H1 (cell line): ENCODE results near the gene HFM1. TPM values are rescaled to one million over a fixed set of nuclear protein-coding genes. Genes with fewer than 3 reads are reported as not detected.

ENCODE experiments used
- CTCF ChIA-PET: fragments of 300-600 bp; sonication (Branson Sonifier 250); formaldehyde crosslinking; loops from one replicate; lab custom pipeline; 2021; ENCODE audit not compliant: partially characterized antibody; lab: Charles Lee
- POLR2A ChIA-PET: fragments of 300-600 bp; sonication (Branson Sonifier 250); formaldehyde crosslinking; loops from one replicate; lab custom pipeline; 2021; ENCODE audit warnings: inconsistent platforms; ENCODE audit not compliant: partially characterized antibody; lab: Charles Lee
- DNase-seq, 2 experiments: peaks; one replicate each; pipeline versions ENCODE4 v3.0.0 to v3.0.0-alpha.2; 2010 to 2022; ENCODE audit warnings: low spot score in 2 of 2, low read depth in 1 of 2, mixed read lengths in 1 of 2
- FAIRE-seq: peaks from 2 replicates; lab custom pipeline; 2011; peaks lifted over from hg19 to GRCh38; lab: Jason Lieb, UNC
- H2AFZ ChIP-seq: 2 replicates; pipeline ENCODE4 v1.8.1; 2012; ENCODE audit warnings: low read length, inconsistent platforms
- H2AK5ac ChIP-seq: 2 replicates; pipeline ENCODE4 v1.6.1; 2013; ENCODE audit warnings: low read depth, low read length
- H2BK120ac ChIP-seq: replicated peaks from 2 replicates; pipeline ENCODE3; 2013; ENCODE audit warnings: low read depth, low read length, inconsistent platforms
- H2BK12ac ChIP-seq: 2 replicates; pipeline ENCODE4 v1.6.1; 2013; ENCODE audit warnings: low read depth, low read length
- H2BK15ac ChIP-seq: 2 replicates; pipeline ENCODE4 v1.6.1; 2013; ENCODE audit warnings: low read length
- H2BK20ac ChIP-seq: 2 replicates; pipeline ENCODE4 v1.6.1; 2013; ENCODE audit warnings: low read length
- H2BK5ac ChIP-seq: 2 replicates; pipeline ENCODE4 v1.6.1; 2013; ENCODE audit warnings: low read depth, low read length
- H3K14ac ChIP-seq: 2 replicates; pipeline ENCODE4 v1.6.1; 2013; ENCODE audit warnings: inconsistent platforms; ENCODE audit not compliant: insufficient read length
- H3K18ac ChIP-seq: 2 replicates; pipeline ENCODE4 v1.6.1; 2013; ENCODE audit warnings: low read length; ENCODE audit errors: extremely low read depth
- H3K23ac ChIP-seq: 2 replicates; pipeline ENCODE4 v1.6.1; 2013; ENCODE audit warnings: inconsistent platforms; ENCODE audit not compliant: insufficient read length
- H3K23me2 ChIP-seq: 2 replicates; pipeline ENCODE4 v1.6.1; 2013; ENCODE audit warnings: low read depth, low read length
- H3K27ac ChIP-seq: 2 replicates; pipeline ENCODE4 v1.6.1; 2011; ENCODE audit warnings: low read depth, low read length, inconsistent platforms
- H3K27me3 ChIP-seq, 4 experiments: replicated peaks in 1 of 4; 1 replicate in 1 of 4; 2 replicates in 3 of 4; pipeline versions ENCODE4 v1.6.1 to v1.8.1; 2011 to 2013; ENCODE audit warnings: low read length in 3 of 4, mild to moderate bottlenecking in 3 of 4, inconsistent platforms in 2 of 4, mixed read lengths in 2 of 4, moderate library complexity in 1 of 4; ENCODE audit not compliant: control insufficient read depth in 3 of 4, insufficient read depth in 3 of 4; ENCODE audit errors: extremely low read depth in 1 of 4
- H3K36me3 ChIP-seq, 4 experiments: 2 replicates each; pipeline versions ENCODE4 v1.6.1 to v1.8.1; 2011 to 2013; ENCODE audit warnings: mild to moderate bottlenecking in 4 of 4, low read length in 3 of 4, moderate library complexity in 2 of 4, control low read depth in 1 of 4, inconsistent platforms in 1 of 4; ENCODE audit not compliant: insufficient read depth in 4 of 4, control insufficient read depth in 2 of 4
- H3K4ac ChIP-seq: replicated peaks from 2 replicates; pipeline ENCODE3; 2013; ENCODE audit warnings: low read length, low read depth, mixed read lengths, inconsistent platforms; ENCODE audit not compliant: insufficient read length
- H3K4me1 ChIP-seq, 4 experiments: replicated peaks in 1 of 4; 1 replicate in 1 of 4; 2 replicates in 3 of 4; pipeline versions ENCODE4 v1.6.1 to v1.8.1; 2011 to 2013; ENCODE audit warnings: low read length in 3 of 4, inconsistent platforms in 2 of 4, mixed read lengths in 1 of 4; ENCODE audit not compliant: insufficient read depth in 4 of 4, control insufficient read depth in 3 of 4
- H3K4me2 ChIP-seq, 2 experiments: 2 replicates each; pipeline versions ENCODE4 v1.6.1 to v1.8.1; 2011 to 2013; ENCODE audit warnings: low read depth in 2 of 2, low read length in 2 of 2, control low read depth in 1 of 2, inconsistent platforms in 1 of 2, mild to moderate bottlenecking in 1 of 2; ENCODE audit not compliant: insufficient read depth in 1 of 2
- H3K4me3 ChIP-seq, 4 experiments: fragments of 200-600, 300-600 bp in 1 of 4; sonication (generic), shearing (Covaris generic), sonication (Bioruptor Twin) in 1 of 4; 2 replicates each; pipeline versions ENCODE4 v1.5.1 to v1.8.1; 2011 to 2016; ENCODE audit warnings: low read length in 4 of 4, low read depth in 3 of 4, control low read depth in 2 of 4, inconsistent platforms in 2 of 4, mild to moderate bottlenecking in 2 of 4, mixed read lengths in 1 of 4, moderate library complexity in 1 of 4; ENCODE audit not compliant: insufficient read depth in 2 of 4; ENCODE audit errors: extremely low read depth in 1 of 4
- H3K56ac ChIP-seq: replicated peaks from 2 replicates; pipeline ENCODE3; 2013; ENCODE audit warnings: low read depth, mild to moderate bottlenecking, mixed read lengths, low read length, inconsistent platforms; ENCODE audit not compliant: insufficient read length
- H3K79me1 ChIP-seq: 2 replicates; pipeline ENCODE4 v1.6.1; 2013; ENCODE audit warnings: low read depth, low read length, control low read depth
- H3K79me2 ChIP-seq, 2 experiments: 2 replicates each; pipeline versions ENCODE4 v1.6.1 to v1.8.1; 2012 to 2013; ENCODE audit warnings: low read length in 2 of 2, mild to moderate bottlenecking in 2 of 2, inconsistent platforms in 1 of 2; ENCODE audit not compliant: insufficient read depth in 2 of 2, control insufficient read depth in 1 of 2
- H3K9ac ChIP-seq, 4 experiments: replicated peaks in 1 of 4; 1 replicate in 1 of 4; 2 replicates in 3 of 4; pipeline versions ENCODE4 v1.6.1 to v1.8.1; 2011 to 2013; ENCODE audit warnings: low read depth in 3 of 4, low read length in 3 of 4, control low read depth in 2 of 4, mild to moderate bottlenecking in 2 of 4, moderate library complexity in 2 of 4, inconsistent platforms in 1 of 4; ENCODE audit errors: extremely low read depth in 1 of 4
- H3K9me3 ChIP-seq, 2 experiments: 2 replicates each; pipeline versions ENCODE4 v1.6.1 to v1.8.1; 2012 to 2013; ENCODE audit warnings: mild to moderate bottlenecking in 2 of 2, moderate library complexity in 2 of 2, control low read depth in 1 of 2, inconsistent platforms in 1 of 2, low read depth in 1 of 2, low read length in 1 of 2, mixed read lengths in 1 of 2; ENCODE audit not compliant: insufficient read depth in 2 of 2
- H4K20me1 ChIP-seq, 2 experiments: replicated peaks in 1 of 2; 2 replicates each; pipeline versions ENCODE3 to v1.8.1; 2011 to 2013; ENCODE audit warnings: inconsistent platforms in 2 of 2, low read length in 2 of 2, mild to moderate bottlenecking in 1 of 2; ENCODE audit not compliant: insufficient read depth in 2 of 2, control insufficient read depth in 1 of 2
- H4K5ac ChIP-seq: 2 replicates; pipeline ENCODE4 v1.6.1; 2013; ENCODE audit warnings: low read length, low read depth, mixed read lengths, inconsistent platforms; ENCODE audit not compliant: insufficient read length
- H4K8ac ChIP-seq: 2 replicates; pipeline ENCODE4 v1.8.0; 2013; ENCODE audit warnings: mild to moderate bottlenecking, moderate library complexity, low read length, inconsistent platforms; ENCODE audit not compliant: insufficient read depth; ENCODE audit errors: extremely low read depth
- H4K91ac ChIP-seq: replicated peaks from 2 replicates; pipeline ENCODE3; 2013; ENCODE audit warnings: low read length, mixed read lengths, inconsistent platforms; ENCODE audit not compliant: insufficient read length
- CHD2 ChIP-seq: IDR thresholded peaks from 2 replicates; pipeline ENCODE4 v1.6.1; 2012; ENCODE audit warnings: low read length, improper control_type of control experiment
- KDM4A ChIP-seq: IDR thresholded peaks from one replicate; pipeline ENCODE4 v1.7.1; 2012; ENCODE audit warnings: low read depth, mild to moderate bottlenecking, moderate library complexity, low read length, inconsistent platforms; ENCODE audit not compliant: severe bottlenecking
- WGBS, 2 experiments: shearing (Covaris generic) in 1 of 2; methylation state at CpG; one replicate each; pipeline versions ENCODE4 v1.1.6 to v1.1.7; 2013 to 2015; ENCODE audit warnings: low lambda C conversion rate in 2 of 2, mixed read lengths in 2 of 2, inconsistent platforms in 1 of 2, low coverage in 1 of 2, missing lambda C conversion rate in 1 of 2; ENCODE audit not compliant: insufficient replicate concordance in 2 of 2, insufficient coverage in 1 of 2, insufficient read length in 1 of 2; ENCODE audit errors: extremely low coverage in 1 of 2, missing lambda C conversion rate in 1 of 2; 5-methylcytosine and 5-hydroxymethylcytosine counted together
- polyA plus RNA-seq, 7 experiments: library from polyadenylated mRNA; depleted of rRNA in 3 of 7; stranded (reverse) in 5 of 7; unstranded in 2 of 7; fragments of >200 nt in 5 of 7; fragments of 200-250 nt in 2 of 7; gene quantifications; 1 replicate in 5 of 7; 2 replicates in 1 of 7; 4 replicates in 1 of 7; pipeline versions ENCODE4 v1.2.1 to v1.2.3, GENCODE V29; 2011 to 2013; ENCODE audit warnings: missing spikeins in 2 of 7, mixed read lengths in 2 of 7
- total RNA-seq: library from RNA; stranded (reverse); fragmentation: NEBNext Ultra II Directional; extraction: Animal tissue kit (Norgen Biotek cat#: 25700); gene quantifications from 2 replicates; pipeline ENCODE4 v1.2.1, GENCODE V29; 2021

Gene HFM1
- total and polyA plus RNA-seq, 2 of the 8 experiments (the other 6 are each of a cell fraction or from before 2014, with no cell fraction given), result 0.23 to 1.2 TPM

- no peak overlapping the region for H3K4me2 ChIP-seq
- POLR2A ChIA-PET, result no interaction called here
- no peak for DNase-seq
- no peak for TF ChIP-seq CHD2
- TF ChIP-seq KDM4A, result no peak
Measured at GRCh38 chr1:91314643-91315042, 90.0 kb downstream of the HFM1 start.

More at GRCh38 chr1:91314643-91315042, 90.0 kb downstream of the HFM1 start:
- H2BK120ac ChIP-seq, result no peak overlapping the region
- no peak for FAIRE-seq
- no peak overlapping the region for H2AK5ac ChIP-seq
- CTCF ChIA-PET, result interaction anchor here (1.6 kb wide), 1 partner anchor 149 kb away, joined by 5 read pairs; no protein-coding TSS in a partner anchor
- peaks cover 3 to 4% of the 10 kb centered on the region in 2 experiments; a peak in 1 of 4 replicates for H3K9me3 ChIP-seq
- no peaks in the 10 kb centered on the region for H3K4me1 ChIP-seq
- no peak overlapping the region for H2BK15ac ChIP-seq
- no peak overlapping the region for H3K4me3 ChIP-seq
- H3K56ac ChIP-seq, result no peak overlapping the region
- no peaks in the 10 kb centered on the region for H3K79me1 ChIP-seq
- H2BK5ac ChIP-seq, result no peak overlapping the region
- H3K4ac ChIP-seq, result no peak overlapping the region
- H4K5ac ChIP-seq, result no peak overlapping the region
- 85% methylated on average over 2 of the region's 2 CpGs; no CpG with 5 or more reads in 1 of the 2 experiments for WGBS, 2 experiments
- no peak overlapping the region for H3K18ac ChIP-seq
- no peaks in the 10 kb centered on the region for H3K79me2 ChIP-seq
- no peak overlapping the region for H3K9ac ChIP-seq
- H4K91ac ChIP-seq, result no peak overlapping the region
- no peak overlapping the region for H2AFZ ChIP-seq
- no peaks in the 10 kb centered on the region for H3K36me3 ChIP-seq
- no peak overlapping the region for H2BK12ac ChIP-seq
- H4K8ac ChIP-seq, result no peak overlapping the region
- H3K27me3 ChIP-seq, result no peaks in the 10 kb centered on the region
- no peak overlapping the region for H3K23ac ChIP-seq
- no peak overlapping the region for H2BK20ac ChIP-seq
- no peaks in the 10 kb centered on the region for H4K20me1 ChIP-seq
- no peaks in the 10 kb centered on the region for H3K23me2 ChIP-seq
- H3K14ac ChIP-seq, result no peak overlapping the region
- no peak overlapping the region for H3K27ac ChIP-seq
